Stimulated activated CD4-positive, alpha-beta T cell treated with anti-CD3 and anti-CD28 coated beads, Interleukin-15, amount 100 ng/mL, for 1 hour (primary cell): ENCODE results near the gene ZNRF1.

ENCODE experiments used
- DNase-seq, 2 donors: peaks; one replicate each; pipeline ENCODE4 v3.0.0-alpha.2; 2020; ENCODE audit warnings: low read depth in 1 of 2, low spot score in 1 of 2

ZNRF1 gene

GRCh38 chr16:75139498-75139897 lies 140.7 kb downstream of the ZNRF1 start:
- DNase-seq, result no peak

- DNase-seq, result no peak
These were observed 145.1 kb downstream of the ZNRF1 start for GRCh38 chr16:75143941-75144340.

- DNase-seq, result no peak
These were observed 149.1 kb downstream of the ZNRF1 start for GRCh38 chr16:75147968-75148310.

- peak; percentile 85 to 92 for DNase-seq
These were observed 149.7 kb downstream of the ZNRF1 start, which contains the start of gene ZFP1 for GRCh38 chr16:75148311-75149195. Gene ZFP1, plus strand, starts transcription at chr16:75148524. Its CDS starts 4,428 bp downstream, at chr16:75152952.

DNA sequence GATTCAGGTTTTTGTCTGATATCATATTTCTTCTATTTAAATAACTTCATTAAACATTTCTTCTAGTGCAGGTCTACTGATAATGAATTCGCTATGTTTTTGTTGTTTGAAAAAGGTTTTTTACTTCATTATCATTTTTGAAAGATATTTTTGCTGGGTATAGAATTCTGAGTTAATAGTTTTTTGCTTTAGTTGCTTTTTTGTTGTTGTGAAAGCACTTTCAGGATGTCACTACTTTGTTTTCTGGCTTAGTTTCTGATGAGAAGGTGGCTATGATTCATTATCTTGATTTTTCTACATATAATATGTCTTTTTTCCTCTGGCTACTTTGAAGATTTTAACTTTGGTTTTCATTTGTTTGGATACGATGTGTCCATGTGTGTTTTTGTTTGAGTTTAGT lies 153.0 kb downstream of the ZNRF1 start:
- DNase-seq, result no peak

DNA sequence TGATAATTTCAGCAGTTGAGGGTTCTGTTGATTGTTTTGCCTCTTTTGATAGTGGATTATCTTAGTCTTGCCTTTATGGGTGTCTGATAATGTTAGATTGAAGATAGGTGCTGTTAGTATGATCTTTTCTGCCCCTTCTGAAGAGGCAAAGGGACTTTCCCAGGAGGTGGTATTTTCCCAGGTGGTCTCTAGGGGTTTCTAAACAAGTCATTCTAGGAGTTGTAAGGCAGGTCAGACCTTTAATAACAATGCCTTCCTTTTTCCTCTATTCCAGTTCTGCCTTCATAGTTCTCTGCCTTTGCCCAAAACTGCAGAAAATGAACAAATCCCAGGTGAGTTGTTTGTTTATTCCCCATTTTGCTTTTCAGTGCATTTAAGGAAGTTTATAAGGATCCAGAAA lies 153.8 kb downstream of the ZNRF1 start:
- DNase-seq, result no peak

DNA sequence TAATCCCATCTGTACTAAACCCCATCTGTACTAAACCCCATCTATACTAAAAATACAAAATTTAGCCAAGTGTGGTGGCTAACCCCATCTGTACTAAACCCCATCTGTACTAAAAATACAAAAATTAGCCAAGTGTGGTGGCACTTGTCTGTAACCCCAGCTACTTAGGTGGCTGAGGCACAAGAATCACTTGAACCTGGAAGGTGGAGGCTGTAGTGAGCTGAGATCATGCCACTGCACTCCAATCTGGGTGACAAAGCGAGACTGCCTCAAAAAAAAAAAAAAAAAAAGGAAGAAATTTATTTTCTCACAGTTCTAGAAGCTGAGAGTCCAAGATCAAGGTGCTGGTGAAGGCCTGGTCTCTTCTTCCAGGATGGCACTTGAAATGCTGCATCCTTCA lies 161.6 kb downstream of the ZNRF1 start:
- DNase-seq, result no peak
